Middle frontal gyrus (tissue), 1 donor: Measurements from ENCODE around the gene PHAF1.

Source experiments
- DNase-seq: peaks from one replicate; pipeline ENCODE4 v3.0.0-alpha.2; 2015; ENCODE audit warnings: low spot score; ENCODE audit errors: extremely low spot score

PHAF1 gene

DNA sequence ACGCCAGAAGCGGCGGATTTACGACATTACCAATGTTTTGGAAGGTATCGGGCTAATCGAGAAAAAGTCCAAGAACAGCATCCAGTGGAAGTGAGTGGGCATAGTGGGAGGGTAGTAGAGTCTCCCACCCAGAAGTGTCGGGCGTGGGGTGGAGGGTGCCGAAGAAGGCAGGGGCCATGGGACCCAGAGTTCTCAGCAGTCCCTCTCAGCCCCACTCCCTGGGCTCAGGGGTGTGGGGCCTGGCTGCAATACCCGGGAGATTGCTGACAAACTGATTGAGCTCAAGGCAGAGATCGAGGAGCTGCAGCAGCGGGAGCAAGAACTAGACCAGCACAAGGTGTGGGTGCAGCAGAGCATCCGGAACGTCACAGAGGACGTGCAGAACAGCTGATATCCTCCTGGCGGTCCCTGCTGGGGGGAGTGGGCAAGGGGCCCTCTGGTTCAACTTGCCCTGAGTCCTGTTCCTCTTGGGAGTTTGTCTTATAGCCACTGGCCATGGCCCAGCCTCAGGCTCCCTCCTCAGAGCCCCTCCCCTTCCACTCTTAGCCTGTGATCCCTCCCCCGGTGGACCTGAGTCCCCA lies 83.1 kb downstream of the PHAF1 start:
- no peak for DNase-seq

GRCh38 chr16:67193536-67193935 lies 83.8 kb downstream of the PHAF1 start:
- no peak for DNase-seq

DNA sequence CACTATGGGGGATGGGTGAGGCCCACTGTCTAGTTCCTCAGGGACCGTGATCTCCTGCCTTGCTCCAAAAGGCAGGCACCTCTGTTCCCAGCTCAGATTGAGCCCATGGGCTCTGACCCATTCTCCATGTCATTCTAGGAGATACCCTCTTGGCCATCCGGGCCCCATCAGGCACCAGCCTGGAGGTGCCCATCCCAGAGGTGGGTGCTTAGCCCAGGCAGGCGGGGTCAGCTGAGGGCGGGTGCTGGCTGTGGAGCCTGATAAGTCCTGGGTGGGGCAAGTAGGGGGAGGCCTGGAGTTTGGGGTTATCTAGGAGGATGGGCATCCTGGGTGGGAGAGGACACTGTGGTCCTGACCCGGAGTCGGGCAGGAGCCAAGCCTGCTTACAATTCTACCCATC lies 84.5 kb downstream of the PHAF1 start:
- no peak for DNase-seq

DNA sequence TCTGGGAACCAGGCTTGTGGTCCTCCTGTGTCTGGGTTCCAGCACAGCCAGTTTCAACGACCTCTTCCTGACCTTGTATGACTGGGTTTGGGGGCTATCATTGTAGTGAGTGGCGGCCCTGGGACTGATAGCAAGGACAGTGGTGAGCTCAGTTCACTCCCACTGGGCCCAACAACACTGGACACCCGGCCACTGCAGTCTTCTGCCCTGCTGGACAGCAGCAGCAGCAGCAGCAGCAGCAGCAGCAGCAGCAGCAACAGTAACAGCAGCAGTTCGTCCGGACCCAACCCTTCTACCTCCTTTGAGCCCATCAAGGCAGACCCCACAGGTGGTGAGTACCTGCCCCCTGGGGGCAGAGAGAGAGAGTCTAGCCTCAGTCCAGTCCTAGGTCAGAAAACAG lies 85.9 kb downstream of the PHAF1 start:
- DNase-seq = no peak

DNA sequence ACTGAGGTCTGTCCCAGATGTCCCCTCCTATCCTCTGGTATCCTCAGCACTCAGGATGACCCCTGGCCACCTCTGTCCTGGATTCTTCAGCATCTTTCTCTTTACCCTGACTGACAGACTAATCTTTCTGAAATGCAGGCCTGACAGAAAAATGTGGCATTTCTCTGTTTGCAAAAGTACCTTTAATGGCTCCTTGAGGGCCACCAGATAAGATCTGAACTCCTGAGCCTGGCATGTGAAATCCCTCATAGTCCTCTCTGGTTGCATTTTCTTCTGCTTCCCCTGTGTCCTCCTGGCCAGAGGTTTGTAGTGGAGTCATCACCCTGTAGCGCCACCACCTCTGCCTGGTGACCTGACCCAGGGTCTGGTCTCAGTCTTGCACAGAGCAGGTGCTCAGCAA lies 87.1 kb downstream of the PHAF1 start:
- no peak for DNase-seq

GRCh38 chr16:67197704-67198103 lies 88.0 kb downstream of the PHAF1 start:
- no peak for DNase-seq
